GF-D8 (cell line): ENCODE results near the gene AQP3.
A peak's percentile ranks its signal among the peaks of the same experiment; 100 is the strongest.
"Not testable (repeated sequence)": the region's sequence is repeated elsewhere in the genome, so short reads cannot be mapped to it uniquely, and the experiment has no call there.

Experiments used
- DNase-seq: peaks from one replicate; lab custom pipeline; 2025; lab: John Stamatoyannopoulos, UW

Gene AQP3

GRCh38 chr9:33446946-33447798, at the start of gene AQP3:
Gene AQP3 (minus strand): TSS chr9:33447593. CDS start chr9:33447530, 63 bp downstream.
- DNase-seq = peak; percentile 56

DNA sequence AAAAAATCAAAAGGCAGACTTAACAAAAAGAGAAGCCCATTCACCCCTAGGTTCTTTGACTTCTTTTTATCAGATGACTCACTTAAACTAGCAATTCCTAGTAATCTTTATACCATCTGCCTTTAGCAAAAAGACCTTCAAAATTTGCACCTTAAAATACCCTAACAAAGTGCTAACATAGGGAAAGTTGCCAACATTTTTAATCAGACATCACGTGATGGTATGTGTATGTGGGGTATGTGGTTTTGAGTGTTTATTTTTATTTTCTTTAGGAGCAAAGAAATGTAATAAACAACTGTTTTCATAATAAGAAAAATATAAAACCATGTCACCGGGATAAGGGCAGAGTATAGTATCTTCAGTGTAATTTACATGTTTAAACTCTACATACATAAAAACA, 46.4 kb upstream of the AQP3 start:
- DNase-seq = not testable (repeated sequence)

GRCh38 chr9:33489066-33489465, 41.7 kb upstream of the AQP3 start:
- DNase-seq = no peak

DNA sequence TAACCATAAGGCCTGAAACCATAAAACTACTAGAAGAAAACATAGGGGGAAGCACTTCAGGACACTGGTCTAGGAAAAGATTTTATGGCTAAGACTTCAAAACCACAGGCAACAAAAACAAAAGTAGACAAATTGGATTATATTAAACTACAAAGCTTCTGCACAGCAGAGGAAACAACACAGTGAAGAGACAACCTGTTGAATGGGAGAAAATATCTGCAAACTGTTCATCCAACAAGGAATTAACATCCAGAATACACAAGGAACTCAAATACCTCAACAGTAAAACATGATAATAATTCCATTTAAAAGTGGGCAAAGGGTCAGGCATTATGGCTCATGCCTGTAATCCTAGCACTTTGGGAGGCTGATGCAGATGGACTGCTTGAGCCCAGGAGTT, 37.9 kb upstream of the AQP3 start:
- DNase-seq = not testable (repeated sequence)

- no peak for DNase-seq
Measured at GRCh38 chr9:33480976-33481375, 33.6 kb upstream of the AQP3 start.

DNA sequence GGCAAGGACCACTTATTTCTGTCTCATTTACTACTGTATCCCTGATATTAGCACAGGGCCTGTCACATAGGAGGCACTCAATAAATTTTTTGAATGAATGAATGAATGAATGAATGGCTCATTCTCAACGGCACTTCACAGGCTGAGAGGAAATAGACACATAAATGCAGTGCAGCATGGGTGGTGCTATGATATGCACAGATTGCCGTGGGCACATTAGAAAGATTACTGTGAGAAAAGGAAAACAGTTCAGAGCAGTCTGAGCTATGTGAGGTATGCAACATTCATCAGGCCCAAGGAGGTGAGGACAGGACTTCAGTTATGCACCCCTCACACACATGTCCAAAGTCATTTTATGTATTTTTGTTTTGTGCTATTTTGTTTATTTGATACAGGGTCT, 32.7 kb upstream of the AQP3 start:
- DNase-seq = no peak

GRCh38 chr9:33476503-33476902, 29.1 kb upstream of the AQP3 start:
- no peak for DNase-seq

DNA sequence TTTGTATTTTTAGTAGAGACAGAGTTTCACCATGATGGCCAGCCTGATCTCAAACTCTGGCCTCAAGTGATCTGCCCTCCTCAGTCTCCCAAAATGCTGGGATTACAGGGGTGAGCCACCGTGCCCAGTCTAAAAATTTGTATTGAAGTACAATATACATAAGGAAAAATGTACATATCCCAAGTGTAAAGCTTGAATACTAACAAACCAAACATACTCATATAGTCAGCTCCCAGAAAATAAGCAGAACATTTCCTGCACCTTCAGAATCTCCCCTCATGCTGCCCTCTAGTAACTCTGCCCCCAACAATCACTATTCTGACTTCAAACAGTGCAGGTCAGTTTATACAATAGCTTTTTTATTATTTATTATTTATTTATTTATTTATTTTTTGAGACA, 28.0 kb upstream of the AQP3 start:
- no peak for DNase-seq

DNA sequence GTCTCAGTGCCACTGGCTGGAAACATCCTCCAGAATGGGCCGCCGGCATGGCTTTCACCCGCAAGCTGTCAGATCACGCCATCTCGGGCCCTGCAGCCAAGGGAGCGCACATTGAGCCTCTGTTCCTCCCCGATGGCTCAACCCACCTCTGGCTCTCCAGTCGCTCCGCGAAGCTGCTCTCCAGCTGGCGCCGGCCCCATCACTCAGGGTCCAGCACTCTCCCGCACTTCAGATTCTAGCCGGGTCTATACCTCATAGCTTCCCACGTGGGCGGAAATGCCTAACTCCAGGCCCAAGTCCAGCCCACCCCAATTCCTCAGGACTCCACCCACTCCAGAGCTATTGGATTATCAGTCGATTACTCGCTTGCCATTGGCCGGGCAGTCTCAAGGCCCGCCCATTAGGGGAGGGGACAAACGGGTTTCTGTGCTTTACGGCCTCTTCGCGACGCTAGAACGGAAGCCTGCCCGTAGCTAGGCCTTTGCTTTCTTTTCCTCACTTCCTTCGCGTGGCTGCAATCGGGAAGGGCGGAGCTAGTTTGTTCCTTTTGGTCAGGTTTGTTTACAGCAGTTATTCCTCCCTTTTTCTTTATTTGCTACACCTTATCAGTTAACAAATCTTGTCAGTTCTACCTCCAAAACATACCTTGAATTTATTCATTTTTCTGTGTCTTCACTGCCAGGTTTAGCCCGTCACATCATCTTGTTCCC, 26.4 kb upstream of the AQP3 start, which contains the start of gene NOL6:
NOL6 (minus strand) TSS at position 282 of the 710 bp plus-strand sequence; CDS start at position 200, 82 bp downstream.
- DNase-seq = peak; percentile 95

- DNase-seq = no peak
Measured at GRCh38 chr9:33472881-33473615, 25.7 kb upstream of the AQP3 start.

DNA sequence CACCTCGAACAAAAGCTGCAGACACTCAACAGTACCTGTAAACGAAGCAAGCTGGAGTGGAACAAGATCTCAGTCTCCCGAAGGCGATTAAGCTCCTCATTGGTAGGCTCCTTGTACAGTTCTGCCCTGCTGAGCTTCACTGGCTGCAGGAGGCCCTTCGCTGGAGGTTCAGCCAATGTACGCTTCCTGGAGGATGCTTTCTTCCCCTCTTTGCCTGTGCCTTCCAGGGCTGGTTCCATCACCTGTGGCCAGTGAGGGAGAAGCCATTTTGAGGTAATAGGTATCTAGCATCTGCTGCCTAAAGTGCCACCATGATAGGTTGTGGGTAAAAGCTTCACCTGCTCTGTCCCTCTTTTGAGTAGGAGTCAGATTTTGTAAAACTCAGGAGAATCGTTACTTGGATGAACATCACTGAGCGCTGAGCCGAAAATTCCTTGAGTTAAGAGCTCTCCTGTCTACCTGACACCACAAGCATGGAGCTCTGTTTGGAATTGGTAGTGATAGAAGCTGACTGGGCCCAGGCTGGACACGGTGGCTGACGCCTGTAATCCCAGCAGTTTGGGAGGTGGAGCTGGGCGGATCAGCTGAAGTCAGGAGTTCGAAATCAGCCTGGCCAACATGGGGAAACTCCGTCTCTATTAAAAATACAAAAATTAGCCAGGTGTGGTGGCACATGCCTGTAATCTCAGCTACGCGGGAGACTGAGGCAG, 24.9 kb upstream of the AQP3 start:
- no peak for DNase-seq

- no peak for DNase-seq
Measured at GRCh38 chr9:33471361-33471760, 24.0 kb upstream of the AQP3 start.

DNA sequence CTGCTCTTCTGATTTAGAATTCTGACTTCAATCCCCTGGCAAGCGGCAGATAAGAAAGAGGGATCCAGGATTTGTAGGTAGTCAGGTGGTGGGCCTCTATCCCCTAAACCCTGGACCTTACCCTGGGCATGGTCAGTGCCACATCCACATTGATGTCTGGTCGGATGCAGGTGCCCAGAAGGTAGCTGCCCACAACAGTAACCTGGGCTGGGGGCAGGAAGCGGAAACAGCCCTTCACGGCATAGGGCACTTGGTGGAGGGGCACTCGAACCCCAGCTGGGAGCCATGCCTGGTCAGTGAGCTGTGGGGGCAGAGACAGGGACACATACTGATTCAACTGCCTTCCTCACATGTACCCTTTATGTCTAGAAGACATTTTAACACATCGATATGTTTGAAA, 22.5 kb upstream of the AQP3 start:
- DNase-seq = no peak

- no peak for DNase-seq
Measured at GRCh38 chr9:33468797-33469621, 21.6 kb upstream of the AQP3 start.

DNA sequence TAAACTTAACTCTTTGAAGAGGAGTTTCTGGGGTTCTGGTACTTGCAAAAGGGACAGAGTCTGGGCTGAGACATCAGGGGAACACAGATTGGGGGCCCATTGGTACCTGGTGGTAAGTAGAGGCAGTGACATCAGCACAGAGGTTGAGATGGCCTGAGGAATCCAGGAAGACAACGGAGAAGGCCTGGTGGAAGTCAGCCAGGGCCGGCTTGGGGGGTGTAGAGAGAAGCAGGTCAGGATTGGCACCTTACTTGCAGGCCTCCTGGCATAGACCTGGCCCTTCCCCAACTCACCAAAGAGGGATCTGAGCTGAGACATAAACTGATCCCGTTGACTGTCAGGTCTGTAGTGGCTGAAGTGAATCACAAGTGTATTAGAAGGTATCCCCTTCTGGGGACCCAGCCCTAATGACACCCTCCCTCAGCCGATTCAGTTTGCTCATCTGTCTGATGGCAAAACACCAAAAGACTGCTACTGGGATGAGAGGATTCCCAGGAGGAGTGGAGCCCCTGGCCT, 20.9 kb upstream of the AQP3 start:
- DNase-seq = no peak

- DNase-seq = no peak
Measured at GRCh38 chr9:33467526-33467925, 20.1 kb upstream of the AQP3 start.

DNA sequence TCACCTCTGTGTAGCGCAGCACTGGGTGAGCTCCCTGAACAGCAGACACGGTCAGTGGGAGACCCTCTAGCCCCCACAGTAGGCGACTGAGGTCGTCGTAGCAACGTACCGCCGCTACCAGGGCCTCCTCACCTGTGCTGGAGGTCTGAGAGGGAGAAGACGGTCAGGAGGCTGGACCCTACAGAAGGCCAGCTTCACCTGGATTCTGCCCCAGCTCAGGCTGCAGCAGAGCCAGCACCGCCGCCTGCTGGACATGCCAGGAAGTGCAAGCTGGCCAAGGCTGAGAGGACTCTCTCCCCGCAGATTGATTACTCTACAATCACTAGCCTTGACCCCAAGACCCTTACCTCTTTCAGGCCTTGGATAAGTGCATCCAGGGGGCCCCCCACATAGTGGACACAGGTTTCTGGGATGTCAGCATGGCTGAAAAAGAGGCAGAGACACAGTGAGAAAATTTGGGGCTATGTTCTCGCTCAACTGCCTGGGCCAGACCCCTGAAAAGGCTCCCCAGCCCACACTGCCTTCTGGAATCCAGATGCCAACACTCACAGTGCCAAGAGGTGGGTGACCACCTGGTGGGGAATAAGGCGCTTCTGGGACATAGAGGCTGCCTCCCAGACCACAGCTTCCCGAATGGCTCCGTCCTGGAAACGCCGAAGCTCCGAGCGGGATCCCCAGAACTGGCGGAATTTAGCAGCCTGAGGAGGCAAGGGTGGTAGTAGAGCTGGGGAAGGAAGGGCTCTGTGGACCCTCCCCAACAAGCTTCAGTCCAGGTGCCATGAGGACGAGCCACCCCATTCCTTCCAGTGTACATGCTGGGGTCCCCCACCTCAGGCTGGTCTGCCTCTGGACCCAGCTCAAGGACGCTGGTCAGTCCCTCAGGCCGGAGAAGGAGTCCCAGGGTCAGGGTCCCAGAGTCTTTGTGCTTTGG, 19.4 kb upstream of the AQP3 start:
- no peak for DNase-seq

DNA sequence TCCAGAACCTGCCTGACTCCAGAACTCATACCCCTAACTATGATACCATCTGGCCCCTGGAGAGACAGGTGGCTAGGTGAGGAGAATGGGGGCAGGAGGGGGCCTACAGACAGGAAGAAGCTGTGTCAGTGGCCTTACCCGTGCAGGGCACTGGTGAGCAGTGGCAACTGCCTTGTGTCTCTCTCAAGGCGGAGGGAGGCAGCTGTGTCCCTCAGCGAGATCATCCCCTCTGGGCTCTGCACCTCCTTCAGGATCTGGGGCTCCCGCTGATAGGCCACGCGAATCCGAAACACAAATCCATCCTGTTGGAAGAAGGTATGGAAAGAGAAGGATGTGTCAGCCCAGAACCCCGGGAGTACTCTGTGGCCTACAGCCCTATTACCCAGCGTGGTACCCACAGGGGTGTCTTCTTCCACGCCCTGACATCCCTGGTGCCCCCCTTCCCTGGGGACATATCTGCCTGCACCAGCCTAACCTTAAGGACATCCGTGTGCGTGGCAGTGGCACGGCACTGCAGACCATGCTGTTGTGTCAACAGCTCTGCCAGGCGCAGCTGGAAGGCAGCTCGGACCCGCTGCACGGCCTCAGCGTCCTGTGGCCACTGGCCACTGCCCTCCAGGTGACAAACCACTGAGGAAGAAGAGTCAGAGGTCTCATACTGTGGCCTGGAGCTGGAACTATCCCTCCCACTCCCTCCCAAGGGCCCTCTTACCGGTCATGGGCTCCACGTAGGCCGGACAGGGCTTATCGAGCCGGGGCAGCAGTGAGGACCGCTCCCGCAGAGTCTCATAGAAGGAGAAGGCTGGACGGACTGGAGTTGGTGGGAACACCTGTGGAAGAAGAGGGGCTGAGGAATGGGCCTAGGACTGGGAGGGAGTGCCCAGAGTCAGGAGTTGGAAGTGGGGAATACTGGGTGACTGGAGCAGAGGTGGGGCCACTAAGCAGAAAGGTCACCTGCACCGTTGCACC, 18.5 kb upstream of the AQP3 start:
- no peak for DNase-seq
